Measurements from ENCODE around the gene GINS3.
A peak's percentile ranks its signal among the peaks of the same experiment; 100 is the strongest.
"Not testable (repeated sequence)": the region's sequence is repeated elsewhere in the genome, so short reads cannot be mapped to it uniquely, and the experiment has no call there.

The GINS3 gene

DNA sequence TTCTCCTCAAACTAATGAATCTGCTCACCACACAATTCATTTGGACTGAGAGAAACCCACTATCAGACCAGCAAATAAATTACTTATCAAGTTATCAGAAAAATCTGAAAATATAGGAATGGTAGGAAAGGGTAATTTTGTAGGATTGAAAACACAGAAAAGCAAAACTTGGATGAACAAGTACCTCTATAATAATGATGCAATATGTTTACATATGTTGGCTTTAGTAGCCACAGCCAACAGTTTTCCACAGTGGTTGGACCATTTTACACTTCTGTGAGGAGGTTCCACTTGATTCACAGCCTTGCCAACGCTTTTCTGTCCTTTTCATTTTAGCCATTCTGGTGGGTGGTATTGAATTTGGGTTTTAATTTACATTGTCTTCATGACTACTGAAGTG lies 10.6 kb upstream of the GINS3 start:
- no peak overlapping the region for H3K27ac ChIP-seq
- peaks cover 0 to 15% (median 0%) of the 10 kb centered on the region in 10 experiments; a peak in 8 of 20 replicates for H3K4me1 ChIP-seq
- no peak overlapping the region for H3K4me3 ChIP-seq
- no peak overlapping the region for H3K9ac ChIP-seq
- no peaks in the 10 kb centered on the region for H4K20me1 ChIP-seq
- H3K9me3 ChIP-seq (replicated peaks in 1 of 11) = peaks cover 0 to 17% (median 7%) of the 10 kb centered on the region in 11 experiments; a peak in 9 of 22 replicates
- H3K4me2 ChIP-seq = no peak overlapping the region
- no peaks in the 10 kb centered on the region for H3K36me3 ChIP-seq
- no peak for TF ChIP-seq Cebpa-rat (IDR thresholded peaks at IDR 0.05)
- H3K27me3 ChIP-seq = no peaks in the 10 kb centered on the region

DNA sequence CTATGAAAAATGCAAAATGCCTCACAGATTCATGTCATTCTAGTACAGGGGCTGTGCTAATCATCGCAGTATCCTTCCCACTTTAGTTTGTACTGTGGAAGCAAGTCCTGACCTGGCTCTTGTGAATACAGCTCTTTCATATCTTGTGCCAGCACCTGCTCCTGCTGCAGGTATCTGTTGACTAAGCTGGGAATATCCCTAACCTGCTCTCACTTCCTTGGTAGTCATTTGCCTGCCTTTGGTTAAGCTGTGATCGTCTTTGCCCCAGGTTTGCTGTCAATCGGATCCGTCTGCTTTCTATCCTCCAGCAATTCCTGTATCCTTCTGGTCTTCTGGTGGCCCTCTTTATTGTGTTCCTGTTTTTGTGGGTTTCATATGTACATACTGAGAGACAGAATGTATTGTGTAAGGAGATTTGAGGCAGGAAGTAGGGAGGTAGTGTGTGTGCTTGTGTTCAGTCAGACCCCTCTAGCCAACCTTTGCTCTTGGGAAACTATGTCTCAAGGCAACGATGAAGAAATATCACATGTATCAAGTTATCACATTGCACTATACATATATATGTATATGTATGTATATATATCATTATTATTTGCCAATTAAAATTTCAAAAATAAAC lies 7.7 kb upstream of the GINS3 start:
- Histone ChIP-seq H3K9ac (no peak overlapping the region), H3K4me1 (peaks cover 0 to 10% (median 0%) of the 10 kb centered on the region in 10 experiments; a peak in 8 of 20 replicates), H3K9me3 (replicated peaks in 1 of 11) (peaks cover 0 to 16% (median 6%) of the 10 kb centered on the region in 11 experiments; a peak in 9 of 22 replicates), H4K20me1 (no peaks in the 10 kb centered on the region), H3K4me2 (peak overlapping the region in 4 of 11 experiments; percentile 13 to 52 (median 27); a peak in 3 of 22 replicates), H3K4me3 (no peak overlapping the region), H3K36me3 (no peaks in the 10 kb centered on the region), H3K27ac (peak overlapping the region in 2 of 11 experiments; percentile 18 to 50; a peak in 2 of 22 replicates), H3K27me3 (no peaks in the 10 kb centered on the region)
- 0 out of 22 replicates have a peak, but pooled peaks of 2 of the 11 experiments have one; percentile 27 to 50 for TF ChIP-seq Cebpa-rat (IDR thresholded peaks at IDR 0.05)

DNA sequence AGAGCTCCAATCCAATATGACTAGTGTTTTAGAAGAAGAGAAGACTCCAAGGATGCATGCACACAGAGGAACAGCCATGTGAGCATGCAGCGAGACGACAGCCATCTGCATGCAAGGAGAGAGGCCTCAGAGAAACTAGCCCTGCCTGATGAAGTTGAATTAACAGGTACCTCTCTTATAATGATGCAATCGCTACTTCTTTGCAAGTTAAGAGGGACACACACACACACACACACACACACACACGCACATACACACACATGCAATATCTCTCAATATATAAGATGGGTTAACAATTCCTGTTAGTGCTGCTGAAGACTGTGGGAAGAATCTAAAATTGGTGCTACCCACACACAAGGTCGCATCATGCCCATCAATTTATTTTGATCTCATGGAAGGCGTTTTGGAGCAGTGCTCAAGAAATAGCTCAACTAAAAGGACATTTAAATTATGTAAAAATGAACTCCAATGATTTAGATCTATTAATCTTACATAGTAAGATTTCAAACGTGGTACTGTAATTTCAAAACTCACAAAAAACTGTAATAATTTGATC lies 7.0 kb upstream of the GINS3 start:
- Histone ChIP-seq H3K4me1 (peaks cover 0 to 10% (median 0%) of the 10 kb centered on the region in 10 experiments; a peak in 8 of 20 replicates), H3K27me3 (no peaks in the 10 kb centered on the region), H3K4me2 (no peak overlapping the region), H3K36me3 (no peaks in the 10 kb centered on the region), H3K27ac (0 out of 22 replicates have a peak overlapping the region, but pooled peaks of 1 of the 11 experiments have one; percentile 50), H3K9ac (no peak overlapping the region), H3K9me3 (replicated peaks in 1 of 11) (peaks cover 0 to 12% (median 3%) of the 10 kb centered on the region in 11 experiments; a peak in 7 of 22 replicates), H3K4me3 (no peak overlapping the region), H4K20me1 (no peaks in the 10 kb centered on the region)
- TF ChIP-seq Cebpa-rat (IDR thresholded peaks at IDR 0.05) = no peak

DNA sequence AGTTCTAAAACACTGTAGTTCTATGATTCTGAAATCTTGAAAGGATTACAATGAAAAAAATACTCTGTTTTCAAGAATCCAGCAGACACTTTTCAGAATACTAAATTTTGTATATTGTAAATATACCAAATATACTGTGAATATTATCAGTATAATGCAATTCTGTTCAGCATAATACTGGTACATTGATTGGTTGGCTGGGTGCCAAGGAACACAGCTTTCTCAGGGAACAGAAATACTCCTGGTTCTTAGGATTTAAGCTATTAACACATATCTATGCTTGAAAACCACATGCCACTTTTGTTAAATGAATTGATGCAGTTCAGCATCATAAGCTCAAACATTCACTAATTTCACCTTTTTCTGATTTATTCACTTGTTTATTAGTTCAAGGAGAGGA lies 2.5 kb upstream of the GINS3 start:
- H3K9ac ChIP-seq = no peak overlapping the region
- H3K27me3 ChIP-seq = no peaks in the 10 kb centered on the region

DNA sequence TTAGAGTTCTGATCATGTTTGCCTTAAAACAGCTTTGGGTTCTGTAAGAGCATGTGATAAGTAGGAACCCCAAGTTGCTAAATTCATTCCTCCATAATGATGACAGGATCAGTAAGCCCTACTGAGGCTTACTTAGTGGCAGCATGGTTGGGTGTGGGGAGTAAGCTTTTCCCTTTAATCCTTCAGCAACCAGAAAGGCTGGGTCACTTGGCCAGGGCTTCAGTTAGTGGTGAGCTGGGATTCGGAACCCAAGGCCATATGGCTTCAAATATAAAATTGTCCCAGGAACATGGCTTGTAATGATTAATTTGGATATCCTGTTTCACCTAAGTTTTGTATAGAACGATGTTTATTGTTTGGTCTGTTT lies 850 bp downstream of the GINS3 start:
- Histone ChIP-seq H3K4me3 (peak overlapping the region; percentile 78 to 99 (median 87)), H3K27me3 (no peaks in the 10 kb centered on the region), H3K4me2 (peak overlapping the region; percentile 85 to 96 (median 89)), H3K36me3 (peaks cover 0 to 30% (median 18%) of the 10 kb centered on the region in 11 experiments; a peak in 18 of 22 replicates), H3K9ac (peak overlapping the region; percentile 78 to 96 (median 91)), H3K4me1 (peaks cover 7 to 17% (median 10%) of the 10 kb centered on the region in 10 experiments; a peak in 18 of 20 replicates), H3K9me3 (replicated peaks in 1 of 11) (peaks cover 0 to 31% (median 20%) of the 10 kb centered on the region in 11 experiments; a peak in 17 of 22 replicates), H3K27ac (peak overlapping the region; percentile 61 to 97 (median 91); a peak in 21 of 22 replicates), H4K20me1 (no peaks in the 10 kb centered on the region)
- no peak for TF ChIP-seq Cebpa-rat (IDR thresholded peaks at IDR 0.05)

More for the DNA sequence above, 2.5 kb upstream of the GINS3 start:
- no peak overlapping the region for H3K27ac ChIP-seq
- no peak overlapping the region for H3K4me2 ChIP-seq
- no peaks in the 10 kb centered on the region for H4K20me1 ChIP-seq
- H3K4me3 ChIP-seq = no peak overlapping the region
- H3K36me3 ChIP-seq = peaks cover 0 to 11% (median 8%) of the 10 kb centered on the region in 11 experiments; a peak in 14 of 22 replicates
- no peak for TF ChIP-seq Cebpa-rat (IDR thresholded peaks at IDR 0.05)
- H3K4me1 ChIP-seq = peaks cover 7 to 19% (median 12%) of the 10 kb centered on the region in 10 experiments; a peak in 18 of 20 replicates
- H3K9me3 ChIP-seq (replicated peaks in 1 of 11) = peaks cover 0 to 7% (median 3%) of the 10 kb centered on the region in 11 experiments; a peak in 9 of 22 replicates

DNA sequence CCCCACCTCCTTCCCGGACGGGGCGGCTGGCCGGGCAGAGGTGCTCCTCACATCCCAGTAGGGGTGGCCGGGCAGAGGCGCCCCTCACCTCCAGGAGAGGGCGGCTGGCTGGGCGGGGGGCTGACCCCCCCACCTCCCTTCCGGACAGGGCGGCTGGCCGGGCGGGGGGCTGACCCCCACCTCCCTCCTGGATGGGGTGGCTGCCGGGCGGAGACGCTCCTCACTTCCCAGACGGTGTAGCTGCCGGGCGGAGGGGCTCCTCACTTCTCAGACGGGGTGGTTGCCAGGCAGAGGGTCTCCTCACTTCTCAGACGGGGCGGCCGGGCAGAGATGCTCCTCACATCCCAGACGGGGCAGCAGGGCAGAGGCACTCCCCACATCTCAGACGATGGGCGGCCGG lies 4.6 kb downstream of the GINS3 start:
- not testable (repeated sequence) for H3K9ac ChIP-seq, H4K20me1 ChIP-seq, H3K4me3 ChIP-seq, H3K27ac ChIP-seq, H3K4me2 ChIP-seq, H3K27me3 ChIP-seq
- H3K36me3 ChIP-seq = peaks cover 13 to 67% (median 52%) of the 10 kb centered on the region in 11 experiments; a peak in 21 of 22 replicates
- H3K9me3 ChIP-seq (replicated peaks in 1 of 11) = peaks cover 17 to 62% (median 51%) of the 10 kb centered on the region in 11 experiments; a peak in 21 of 22 replicates
- peaks cover 7 to 16% (median 10%) of the 10 kb centered on the region in 10 experiments; a peak in 18 of 20 replicates for H3K4me1 ChIP-seq

DNA sequence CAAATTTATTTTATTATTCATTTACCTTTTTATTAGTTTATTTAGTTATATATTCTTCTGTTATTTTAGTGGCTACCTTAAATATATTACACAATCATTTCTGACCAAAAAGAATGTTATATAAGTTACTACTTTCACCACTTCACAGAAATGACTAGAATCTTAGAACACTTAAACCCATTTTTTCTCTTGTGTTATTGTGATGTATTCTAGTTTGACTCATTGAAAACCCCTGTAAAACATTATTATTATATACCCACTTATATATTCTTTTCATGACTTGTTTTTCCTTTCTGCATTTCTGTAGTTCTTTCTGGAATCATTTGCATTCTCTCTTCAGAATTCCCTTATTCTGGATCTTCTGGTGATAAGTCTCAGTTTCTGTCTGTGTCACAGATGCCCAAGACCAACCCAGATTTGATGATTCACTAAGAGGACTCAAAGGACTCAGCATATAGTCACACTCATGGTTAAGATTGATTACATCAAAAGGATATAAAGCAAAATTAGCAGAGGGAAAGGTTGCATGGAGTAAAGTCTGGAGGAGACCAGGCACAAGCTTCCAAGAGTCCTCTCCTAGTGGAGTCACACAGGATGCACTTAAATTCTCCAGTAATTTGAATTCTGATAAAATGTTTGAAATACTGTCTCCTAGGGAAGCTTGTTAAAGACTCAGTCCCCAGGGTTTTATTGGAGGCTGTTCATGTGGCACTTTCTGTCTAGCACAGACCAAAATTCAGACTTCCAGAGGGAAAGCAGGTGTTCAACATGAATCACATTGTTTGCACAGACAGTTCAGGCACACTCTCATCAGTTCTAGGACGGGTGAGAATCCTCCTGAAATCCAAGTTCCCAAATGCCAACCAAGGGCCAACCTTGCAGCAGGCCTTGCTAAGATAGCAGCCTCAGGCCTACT lies 7.7 kb downstream of the GINS3 start:
- no peaks in the 10 kb centered on the region for H4K20me1 ChIP-seq
- no peak overlapping the region; a peak in 1 of 20 replicates for H3K4me3 ChIP-seq
- H3K27ac ChIP-seq = no peak overlapping the region
- no peak overlapping the region for H3K9ac ChIP-seq
- peaks cover 17 to 54% (median 44%) of the 10 kb centered on the region in 11 experiments; a peak in 21 of 22 replicates for H3K9me3 ChIP-seq (replicated peaks in 1 of 11)
- no peak for TF ChIP-seq Cebpa-rat (IDR thresholded peaks at IDR 0.05)
- no peaks in the 10 kb centered on the region for H3K27me3 ChIP-seq
- no peaks in the 10 kb centered on the region for H3K4me1 ChIP-seq
- peaks cover 30 to 85% (median 72%) of the 10 kb centered on the region in 11 experiments for H3K36me3 ChIP-seq
- H3K4me2 ChIP-seq = no peak overlapping the region

DNA sequence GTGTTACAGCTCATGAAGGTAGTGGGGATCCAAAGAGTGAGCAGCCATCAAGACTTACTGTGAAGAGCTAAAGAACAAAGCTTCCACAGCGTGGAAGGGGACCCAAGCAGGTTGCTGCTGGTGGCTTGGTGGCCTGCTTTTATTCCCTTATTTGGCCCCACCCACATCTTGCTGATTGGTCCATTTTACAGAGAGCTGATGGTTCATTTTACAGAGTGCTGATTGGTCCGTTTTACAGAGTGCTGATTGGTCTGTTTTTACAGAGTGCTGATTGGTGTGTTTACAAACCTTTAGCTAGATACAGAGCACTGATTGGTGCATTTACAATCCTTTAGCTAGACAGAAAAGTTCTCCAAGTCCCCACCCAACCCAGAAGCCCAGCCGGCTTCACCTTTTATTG lies 9.0 kb downstream of the GINS3 start:
- H3K4me2 ChIP-seq, H3K4me1 ChIP-seq, H3K27ac ChIP-seq, H3K27me3 ChIP-seq, H3K4me3 ChIP-seq, H4K20me1 ChIP-seq, H3K9ac ChIP-seq: not testable (repeated sequence)
- H3K36me3 ChIP-seq = peaks cover 33 to 90% (median 80%) of the 10 kb centered on the region in 11 experiments
- H3K9me3 ChIP-seq (replicated peaks in 1 of 11) = peaks cover 17 to 47% (median 37%) of the 10 kb centered on the region in 11 experiments; a peak in 21 of 22 replicates
